ENCODE results near the gene ACOT13.
"Not testable (repeated sequence)": the region's sequence is repeated elsewhere in the genome, so short reads cannot be mapped to it uniquely, and the experiment has no call there.

Gene ACOT13

GRCh38 chr6:24744911-24745310 is 78.0 kb downstream of the ACOT13 start:
- Histone ChIP-seq H3K9ac (ENCODE audit: low read length) (no peak overlapping the region), H3K27ac (ENCODE audit: low read depth, low read length, poor library complexity, severe bottlenecking) (no peak overlapping the region), H2AFZ (ENCODE audit: low read length) (no peak overlapping the region), H3K4me2 (ENCODE audit: low read length) (no peak overlapping the region), H3K4me3 (ENCODE audit: low read depth, low read length, poor library complexity, severe bottlenecking) (no peak overlapping the region), H3K4me1 (ENCODE audit: insufficient read depth, low read length, severe bottlenecking) (peaks cover 8% of the 10 kb centered on the region), H3K9me2 (ENCODE audit: low read depth, low read length) (no peaks in the 10 kb centered on the region), H3K79me2 (ENCODE audit: insufficient read depth, low read length) (no peaks in the 10 kb centered on the region), H3K9me3 (ENCODE audit: low read length) (no peaks in the 10 kb centered on the region), H3F3A (ENCODE audit: insufficient read depth, low read length) (no peaks in the 10 kb centered on the region), H3K27me3 (ENCODE audit: insufficient read depth, low read length) (no peaks in the 10 kb centered on the region), H4K20me1 (ENCODE audit: insufficient read depth, low read length) (no peaks in the 10 kb centered on the region), H3K36me3 (ENCODE audit: insufficient read depth, low read length) (no peaks in the 10 kb centered on the region)
- no peak for TF ChIP-seq CTCF (IDR thresholded peaks at IDR 0.05; ENCODE audit: low read length)
- TF ChIP-seq EZH2 (IDR thresholded peaks at IDR 0.05; ENCODE audit: borderline replicate concordance, low read length) = no peak

DNA sequence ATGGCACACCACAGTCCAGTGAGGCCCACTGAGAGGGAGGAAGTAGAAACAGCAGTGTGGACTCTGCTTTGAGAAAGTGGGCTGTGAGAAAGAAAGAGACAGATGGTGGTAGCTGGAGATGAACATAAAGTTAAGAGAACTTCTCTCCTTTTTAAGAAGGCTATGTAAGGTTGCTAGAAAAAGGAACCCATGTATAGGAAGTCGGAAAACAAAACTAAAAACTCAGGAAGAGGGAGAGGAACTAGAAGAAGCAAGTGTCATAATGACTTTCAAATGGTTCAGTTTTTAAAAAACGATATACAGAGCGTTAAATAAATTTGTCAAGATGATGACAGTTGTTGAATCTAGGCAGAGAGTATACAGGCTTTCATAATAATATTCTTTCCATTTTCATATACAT is 82.4 kb downstream of the ACOT13 start:
- Histone ChIP-seq H3K4me1 (ENCODE audit: insufficient read depth, low read length, severe bottlenecking) (no peaks in the 10 kb centered on the region), H3K9me3 (ENCODE audit: low read length) (peaks cover 24% of the 10 kb centered on the region), H3K4me2 (ENCODE audit: low read length) (no peak overlapping the region), H3K36me3 (ENCODE audit: insufficient read depth, low read length) (peaks cover 3% of the 10 kb centered on the region; the same call in 1 of the 2 replicates), H3K27me3 (ENCODE audit: insufficient read depth, low read length) (no peaks in the 10 kb centered on the region; the same call in 1 of the 2 replicates), H3K79me2 (ENCODE audit: insufficient read depth, low read length) (no peaks in the 10 kb centered on the region), H3F3A (ENCODE audit: insufficient read depth, low read length) (no peaks in the 10 kb centered on the region), H2AFZ (ENCODE audit: low read length) (no peak overlapping the region), H3K9me2 (ENCODE audit: low read depth, low read length) (no peaks in the 10 kb centered on the region), H3K4me3 (ENCODE audit: low read depth, low read length, poor library complexity, severe bottlenecking) (no peak overlapping the region), H3K27ac (ENCODE audit: low read depth, low read length, poor library complexity, severe bottlenecking) (no peak overlapping the region), H3K9ac (ENCODE audit: low read length) (no peak overlapping the region), H4K20me1 (ENCODE audit: insufficient read depth, low read length) (no peaks in the 10 kb centered on the region)
- no peak for TF ChIP-seq CTCF (IDR thresholded peaks at IDR 0.05; ENCODE audit: low read length)
- TF ChIP-seq EZH2 (IDR thresholded peaks at IDR 0.05; ENCODE audit: borderline replicate concordance, low read length) = no peak

DNA sequence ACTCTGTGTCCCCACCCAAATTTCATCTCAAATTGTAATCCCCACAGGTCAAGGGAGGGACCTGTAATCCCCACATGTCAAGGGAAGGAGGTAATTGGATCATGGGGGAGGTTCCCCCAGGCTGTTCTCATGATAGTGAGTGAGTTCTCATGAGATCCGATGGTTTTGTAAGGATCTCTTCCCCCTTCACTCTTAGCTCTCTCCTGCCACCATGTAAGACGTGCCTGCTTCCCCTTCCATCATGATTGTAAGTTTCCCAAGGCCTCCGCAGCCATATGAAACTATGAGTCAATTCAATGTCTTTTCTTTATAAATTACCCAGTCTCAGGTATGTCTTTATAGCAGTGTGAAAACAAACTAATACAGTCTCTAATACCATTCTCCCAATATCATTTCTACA is 84.0 kb downstream of the ACOT13 start:
- H3K9me2 ChIP-seq (ENCODE audit: low read depth, low read length); H4K20me1 ChIP-seq (ENCODE audit: insufficient read depth, low read length): not testable (repeated sequence)

GRCh38 chr6:24752503-24752902 is 85.6 kb downstream of the ACOT13 start:
- H3K27me3 ChIP-seq (ENCODE audit: insufficient read depth, low read length) = no peaks in the 10 kb centered on the region; the same call in 1 of the 2 replicates
- no peaks in the 10 kb centered on the region for H3K79me2 ChIP-seq (ENCODE audit: insufficient read depth, low read length)
- TF ChIP-seq EZH2 (IDR thresholded peaks at IDR 0.05; ENCODE audit: borderline replicate concordance, low read length) = no peak
- no peak for TF ChIP-seq CTCF (IDR thresholded peaks at IDR 0.05; ENCODE audit: low read length)
- no peak overlapping the region for H3K4me2 ChIP-seq (ENCODE audit: low read length)
- no peak overlapping the region for H3K4me3 ChIP-seq (ENCODE audit: low read depth, low read length, poor library complexity, severe bottlenecking)
- H3K9me2 ChIP-seq (ENCODE audit: low read depth, low read length) = no peaks in the 10 kb centered on the region
- peaks cover 28% of the 10 kb centered on the region for H3K9me3 ChIP-seq (ENCODE audit: low read length)
- no peak overlapping the region for H3K27ac ChIP-seq (ENCODE audit: low read depth, low read length, poor library complexity, severe bottlenecking)
- no peak overlapping the region for H2AFZ ChIP-seq (ENCODE audit: low read length)
- no peaks in the 10 kb centered on the region for H3F3A ChIP-seq (ENCODE audit: insufficient read depth, low read length)
- no peak overlapping the region for H3K9ac ChIP-seq (ENCODE audit: low read length)
- no peaks in the 10 kb centered on the region for H4K20me1 ChIP-seq (ENCODE audit: insufficient read depth, low read length)
- no peaks in the 10 kb centered on the region for H3K4me1 ChIP-seq (ENCODE audit: insufficient read depth, low read length, severe bottlenecking)
- H3K36me3 ChIP-seq (ENCODE audit: insufficient read depth, low read length) = peaks cover 3% of the 10 kb centered on the region; the same call in 1 of the 2 replicates

More for the DNA sequence above, 84.0 kb downstream of the ACOT13 start:
- H3K9me3 ChIP-seq (ENCODE audit: low read length) = peaks cover 28% of the 10 kb centered on the region
- not testable (repeated sequence) for H2AFZ ChIP-seq (ENCODE audit: low read length); H3K9ac ChIP-seq (ENCODE audit: low read length); H3K4me3 ChIP-seq (ENCODE audit: low read depth, low read length, poor library complexity, severe bottlenecking); H3K4me2 ChIP-seq (ENCODE audit: low read length); H3K36me3 ChIP-seq (ENCODE audit: insufficient read depth, low read length); H3K27ac ChIP-seq (ENCODE audit: low read depth, low read length, poor library complexity, severe bottlenecking); H3K4me1 ChIP-seq (ENCODE audit: insufficient read depth, low read length, severe bottlenecking); H3K79me2 ChIP-seq (ENCODE audit: insufficient read depth, low read length); H3K27me3 ChIP-seq (ENCODE audit: insufficient read depth, low read length); H3F3A ChIP-seq (ENCODE audit: insufficient read depth, low read length)
